Ascending aorta (tissue), 2 donors: ENCODE measurements around the gene IL31. TPM values are rescaled to one million over a fixed set of nuclear protein-coding genes. Genes with fewer than 3 reads are reported as not detected.

Experiments used
- DNase-seq, 2 donors: peaks; one replicate each; pipeline ENCODE4 v3.0.0-alpha.2; 2019; ENCODE audit warnings: low spot score in 2 of 2
- H3K27ac ChIP-seq, 2 donors: fragments of 200-600 bp; sonication (generic); one replicate each; pipeline ENCODE4 v1.5.1; 2016 to 2017; ENCODE audit warnings: mild to moderate bottlenecking in 1 of 2
- H3K27me3 ChIP-seq: fragments of 200-600 bp; sonication (generic); one replicate; pipeline ENCODE4 v1.5.1; 2017
- H3K36me3 ChIP-seq, 2 donors: fragments of 200-600 bp; sonication (generic); one replicate each; pipeline ENCODE4 v1.5.1; 2016
- H3K4me1 ChIP-seq, 2 donors: fragments of 200-600 bp; sonication (generic); one replicate each; pipeline ENCODE4 v1.5.1; 2016 to 2017; ENCODE audit warnings: mild to moderate bottlenecking in 1 of 2
- H3K4me3 ChIP-seq, 2 donors: fragments of 200-600 bp; sonication (generic); one replicate each; pipeline ENCODE4 v1.5.1; 2016 to 2017; ENCODE audit warnings: mild to moderate bottlenecking in 1 of 2
- H3K9me3 ChIP-seq, 2 donors: fragments of 200-600 bp; sonication (generic); one replicate each; pipeline ENCODE4 v1.5.1; 2016
- CTCF ChIP-seq, 3 experiments: fragments of 200-600 bp in 2 of 3; fragments of 450-650 bp in 1 of 3; sonication (generic) in 2 of 3; IDR thresholded peaks; one replicate each; pipeline ENCODE4 v1.5.1; 2016 to 2019; ENCODE audit warnings: antibody characterized with exemption in 3 of 3, mild to moderate bottlenecking in 1 of 3, moderate library complexity in 1 of 3
- intact Hi-C: fragments of 100-400 bp; cut with DNase I; formaldehyde crosslinking; loops from one replicate; pipeline ENCODE4 v1.15.1; 2023
- total RNA-seq: library from RNA; depleted of rRNA; stranded (reverse); fragments of >200 nt; gene quantifications from one replicate; pipeline ENCODE4 v1.1.0, GENCODE V29; 2016

Gene IL31
- total RNA-seq, 1 donor from 2014 or later = not detected

DNA sequence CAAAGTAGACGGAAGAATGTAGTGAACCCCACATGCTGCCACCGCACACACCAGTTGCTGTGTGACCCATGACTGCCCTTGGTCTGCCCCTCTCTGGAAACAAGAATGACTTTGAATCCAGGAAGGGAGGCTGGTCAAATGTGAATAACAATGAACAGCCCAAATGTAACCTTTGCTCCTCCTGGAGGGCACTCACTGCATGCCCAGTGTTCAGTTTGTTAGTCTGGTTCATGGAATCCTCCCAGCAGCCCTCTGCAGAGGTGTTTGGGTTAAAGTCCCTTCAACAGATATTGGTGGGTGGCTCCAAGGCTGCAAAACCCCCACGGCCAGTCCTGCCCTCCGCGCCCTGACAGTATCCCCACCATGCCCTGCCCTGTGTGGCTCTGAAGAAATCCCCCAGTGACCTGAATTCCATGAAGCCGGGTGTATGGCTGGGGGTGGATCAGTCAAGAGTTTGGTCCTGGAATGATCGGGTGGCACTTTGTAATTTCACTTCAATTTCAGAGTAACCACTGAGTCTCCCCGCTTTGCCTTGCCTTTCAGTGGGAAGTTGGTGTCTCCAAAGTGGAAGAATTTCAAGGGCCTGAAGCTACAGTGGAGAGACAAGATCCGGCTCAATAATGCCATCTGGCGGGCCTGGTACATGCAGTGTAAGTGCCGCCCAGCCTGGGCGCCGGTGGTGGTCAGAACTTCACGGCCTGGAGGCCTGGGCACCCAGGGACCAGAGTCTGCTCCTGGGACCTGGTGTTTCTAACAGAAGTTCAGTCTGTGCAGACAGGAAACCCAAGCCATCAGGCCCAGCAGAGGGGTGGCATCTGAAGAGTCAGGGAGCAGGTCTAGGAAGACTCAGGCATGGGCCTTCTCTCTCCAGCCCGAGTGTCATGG lies 47.1 kb downstream of the IL31 start:
- DNase-seq = no peak
- Histone ChIP-seq H3K4me3 (no peak overlapping the region), H3K9me3 (no peaks in the 10 kb centered on the region), H3K27ac (no peak overlapping the region), H3K27me3 (no peaks in the 10 kb centered on the region), H3K36me3 (peaks cover 35 to 36% of the 10 kb centered on the region in 2 donors), H3K4me1 (peaks cover 0 to 14% of the 10 kb centered on the region in 2 donors)
- intact Hi-C loops = no loop called here
- no peak for TF ChIP-seq CTCF (IDR thresholded peaks at IDR 0.05)

DNA sequence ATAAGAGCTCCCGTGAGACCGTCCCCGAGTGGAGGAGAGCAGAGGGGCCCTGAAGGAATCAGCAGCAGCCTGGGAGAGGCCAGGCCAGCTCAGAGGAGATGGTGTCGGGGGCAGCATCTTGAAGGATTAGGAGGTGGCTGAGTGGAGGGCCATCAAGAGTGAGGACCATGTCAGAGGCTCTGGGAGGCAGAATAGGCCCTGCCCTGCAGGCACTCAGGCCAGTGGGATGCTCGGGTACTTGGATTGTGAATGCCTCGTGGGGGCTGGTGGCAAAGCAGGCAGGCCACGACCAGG lies 47.7 kb downstream of the IL31 start:
- no peaks in the 10 kb centered on the region for H3K27me3 ChIP-seq
- no peak for TF ChIP-seq CTCF (IDR thresholded peaks at IDR 0.05)
- no peak overlapping the region for H3K27ac ChIP-seq
- intact Hi-C loops = no loop called here
- H3K36me3 ChIP-seq = peaks cover 32 to 34% of the 10 kb centered on the region in 2 donors
- H3K9me3 ChIP-seq = no peaks in the 10 kb centered on the region
- H3K4me1 ChIP-seq = peaks cover 0 to 20% of the 10 kb centered on the region in 2 donors
- no peak overlapping the region for H3K4me3 ChIP-seq
- no peak for DNase-seq

DNA sequence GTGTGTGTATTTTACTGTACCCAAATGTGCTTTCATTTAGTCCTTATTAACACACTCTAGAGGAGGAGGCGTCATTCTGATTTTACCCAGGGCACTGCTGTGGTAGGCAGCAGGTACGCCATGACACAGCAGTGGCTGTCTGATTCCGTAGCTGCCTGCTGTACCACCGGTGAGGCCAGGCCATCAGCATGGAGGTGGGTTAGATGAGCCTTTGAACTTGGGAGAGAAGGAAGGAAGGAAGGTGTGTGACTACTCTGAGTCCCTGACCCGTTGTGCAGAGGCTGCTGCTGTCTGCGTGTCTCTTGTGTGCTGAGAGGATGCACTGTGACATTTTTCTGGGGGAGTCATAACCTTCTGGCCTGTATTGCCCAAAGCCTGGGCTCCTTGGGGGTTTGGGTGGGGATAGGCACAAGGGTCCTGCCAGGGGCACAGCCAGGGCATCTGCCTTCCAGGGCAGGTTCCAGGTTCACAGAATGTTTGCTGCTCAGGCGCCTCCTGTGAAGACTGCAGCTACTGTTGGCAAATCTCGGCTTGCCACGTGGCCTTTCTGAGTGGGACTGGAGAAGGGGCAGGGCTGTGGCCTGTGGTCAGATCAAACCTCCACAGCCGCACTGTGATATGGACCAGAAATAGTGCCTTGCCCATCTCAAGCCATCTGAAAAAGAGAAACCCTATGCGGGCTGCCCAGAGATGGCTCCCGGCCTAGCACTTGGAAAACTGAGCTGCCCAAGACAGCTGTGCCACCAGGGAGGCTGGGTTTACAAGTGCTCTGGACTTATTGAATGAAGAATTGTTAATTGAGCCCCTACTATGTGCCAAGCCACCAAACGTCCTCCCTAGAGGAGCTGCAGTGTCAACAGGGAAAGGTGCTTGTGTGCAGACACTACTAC lies 48.3 kb downstream of the IL31 start:
- DNase-seq = no peak
- no peaks in the 10 kb centered on the region for H3K9me3 ChIP-seq
- H3K27me3 ChIP-seq = no peaks in the 10 kb centered on the region
- H3K4me3 ChIP-seq = no peak overlapping the region
- H3K36me3 ChIP-seq = peaks cover 32% of the 10 kb centered on the region in 2 donors
- H3K27ac ChIP-seq = no peak overlapping the region
- no peak for TF ChIP-seq CTCF (IDR thresholded peaks at IDR 0.05)
- intact Hi-C loops = no loop called here
- H3K4me1 ChIP-seq = peaks cover 0 to 20% of the 10 kb centered on the region in 2 donors

DNA sequence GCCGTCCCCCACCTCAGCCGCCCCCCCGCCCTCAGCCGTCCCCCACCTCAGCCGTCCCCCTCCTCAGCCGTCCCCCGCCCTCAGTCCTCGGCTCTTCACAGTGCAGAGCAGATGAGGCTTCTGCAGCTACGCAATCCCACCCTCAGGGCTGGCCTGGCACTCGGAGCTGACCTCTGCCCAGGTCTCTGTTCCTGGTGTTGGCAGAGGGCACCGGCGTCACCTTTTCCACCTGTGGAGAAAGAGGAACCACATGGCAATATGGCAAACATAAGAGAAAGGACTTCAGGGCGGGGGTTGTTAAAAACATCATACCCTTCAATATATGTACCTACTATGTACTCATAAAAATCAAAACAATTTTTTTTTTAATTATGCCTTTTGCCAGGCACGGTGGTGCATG lies 49.7 kb downstream of the IL31 start:
- DNase-seq = no peak
- no peak for TF ChIP-seq CTCF (IDR thresholded peaks at IDR 0.05)
- intact Hi-C loops = no loop called here
- Histone ChIP-seq H3K36me3 (peaks cover 19 to 20% of the 10 kb centered on the region in 2 donors), H3K4me3 (no peak overlapping the region), H3K9me3 (no peaks in the 10 kb centered on the region), H3K27me3 (no peaks in the 10 kb centered on the region), H3K4me1 (peaks cover 0 to 20% of the 10 kb centered on the region in 2 donors), H3K27ac (no peak overlapping the region)

GRCh38 chr12:122123761-122124145 lies 50.3 kb downstream of the IL31 start:
- TF ChIP-seq CTCF (IDR thresholded peaks at IDR 0.05) = no peak
- H3K4me3 ChIP-seq = no peak overlapping the region
- no peaks in the 10 kb centered on the region for H3K9me3 ChIP-seq
- no peaks in the 10 kb centered on the region for H3K27me3 ChIP-seq
- H3K36me3 ChIP-seq = peaks cover 13 to 14% of the 10 kb centered on the region in 2 donors
- H3K27ac ChIP-seq = no peak overlapping the region
- intact Hi-C loops = loop anchor here (1.0 kb wide), 2 partner anchors 69 to 205 kb away; partner anchors contain the start of gene CFAP251
- H3K4me1 ChIP-seq = peaks cover 0 to 20% of the 10 kb centered on the region in 2 donors
- no peak for DNase-seq
